HG03558 (cell line): Measurements from ENCODE around the gene DCLK1.

Experiments
- ATAC-seq: cut with Tn5 transposase; IDR thresholded peaks from one replicate; pipeline ENCODE4 v1.9.1; 2021; ENCODE audit warnings: moderate number of reproducible peaks; ENCODE audit not compliant: unreplicated experiment; ENCODE audit errors: extremely low read depth

DCLK1 gene

GRCh38 chr13:35884211-35884760 is 246.9 kb downstream of the DCLK1 start:
- ATAC-seq = no peak

- no peak for ATAC-seq
These were observed 248.3 kb downstream of the DCLK1 start for GRCh38 chr13:35882722-35883497.

GRCh38 chr13:35881360-35881759 is 249.8 kb downstream of the DCLK1 start:
- ATAC-seq = no peak

GRCh38 chr13:35879111-35879510 is 252.1 kb downstream of the DCLK1 start:
- ATAC-seq = no peak

- no peak for ATAC-seq
These were observed 254.6 kb downstream of the DCLK1 start for GRCh38 chr13:35876601-35877000.

GRCh38 chr13:35874704-35875103 is 256.5 kb downstream of the DCLK1 start:
- ATAC-seq = no peak

- no peak for ATAC-seq
These were observed 258.8 kb downstream of the DCLK1 start for GRCh38 chr13:35872369-35872768.

- ATAC-seq = no peak
These were observed 259.6 kb downstream of the DCLK1 start for GRCh38 chr13:35871561-35871960.

GRCh38 chr13:35866801-35867200 is 264.4 kb downstream of the DCLK1 start:
- ATAC-seq = no peak

GRCh38 chr13:35865341-35866240 is 265.6 kb downstream of the DCLK1 start:
- ATAC-seq = no peak

- ATAC-seq = no peak
These were observed 270.5 kb downstream of the DCLK1 start for GRCh38 chr13:35860661-35861060.

- ATAC-seq = no peak
These were observed 271.2 kb downstream of the DCLK1 start for GRCh38 chr13:35859981-35860380.

GRCh38 chr13:35858665-35859064 is 272.5 kb downstream of the DCLK1 start:
- ATAC-seq = no peak

GRCh38 chr13:35857769-35858168 is 273.4 kb downstream of the DCLK1 start:
- ATAC-seq = no peak

GRCh38 chr13:35856721-35857364 is 274.3 kb downstream of the DCLK1 start:
- no peak for ATAC-seq

- no peak for ATAC-seq
These were observed 275.1 kb downstream of the DCLK1 start for GRCh38 chr13:35856084-35856483.

GRCh38 chr13:35855531-35856019 is 275.6 kb downstream of the DCLK1 start:
- ATAC-seq = no peak

GRCh38 chr13:35854286-35854685 is 276.9 kb downstream of the DCLK1 start:
- no peak for ATAC-seq

- no peak for ATAC-seq
These were observed 279.3 kb downstream of the DCLK1 start for GRCh38 chr13:35851881-35852280.

GRCh38 chr13:35851356-35851755 is 279.8 kb downstream of the DCLK1 start:
- ATAC-seq = no peak
